RCC 7860 (cell line): ENCODE measurements around the gene CMTM1.
"Not testable (repeated sequence)": the region's sequence is repeated elsewhere in the genome, so short reads cannot be mapped to it uniquely, and the experiment has no call there.

Experiments used
- DNase-seq: peaks from one replicate; pipeline ENCODE4 v3.0.0-alpha.2; 2015; ENCODE audit warnings: low spot score
- FAIRE-seq: peaks from 2 replicates; lab custom pipeline; 2012; peaks lifted over from hg19 to GRCh38; lab: Jason Lieb, UNC

Gene CMTM1

GRCh38 chr16:66588981-66589713 lies 22.9 kb downstream of the CMTM1 start:
- no peak for DNase-seq
- FAIRE-seq, result no peak

DNA sequence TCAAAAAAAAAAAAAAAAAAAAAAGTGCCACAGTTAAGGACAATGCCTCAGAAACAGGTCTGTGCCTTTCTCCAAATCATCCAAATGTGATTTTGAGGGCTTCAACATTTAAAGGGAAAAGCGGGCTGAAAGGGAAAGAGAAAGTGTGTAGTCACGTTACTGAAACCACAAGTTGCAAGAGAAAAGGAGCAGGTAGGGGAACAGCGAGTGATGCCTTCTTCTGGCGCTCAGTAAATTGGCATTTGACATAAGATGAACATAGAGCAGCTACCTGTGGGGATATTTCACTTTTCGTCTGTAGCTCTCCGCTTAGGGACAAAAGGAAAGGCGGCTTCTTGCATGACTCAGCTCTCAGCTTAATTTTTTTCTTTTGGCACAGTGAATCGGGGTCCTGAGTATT lies 24.1 kb downstream of the CMTM1 start:
- FAIRE-seq (no peak), DNase-seq (no peak)

DNA sequence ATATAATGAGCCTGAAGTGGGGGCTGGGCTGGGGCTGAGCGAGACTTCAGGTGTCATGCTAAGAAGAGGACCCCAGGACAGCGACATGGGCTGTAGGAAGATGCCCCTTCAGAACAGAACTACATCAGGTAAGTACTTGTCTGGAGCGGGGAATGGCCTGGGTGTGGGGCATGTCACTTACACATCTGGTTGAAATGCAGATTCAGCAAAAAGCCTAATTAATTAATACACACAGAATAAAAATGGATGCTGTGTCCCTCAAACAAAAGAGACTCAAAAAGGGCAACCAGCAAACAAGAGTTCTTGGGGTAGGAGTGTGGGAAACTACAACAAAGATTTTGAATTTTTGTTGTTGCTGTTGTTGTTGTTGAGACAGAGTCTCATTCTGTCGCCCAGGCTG lies 24.8 kb downstream of the CMTM1 start:
- DNase-seq, result no peak
- FAIRE-seq, result no peak

DNA sequence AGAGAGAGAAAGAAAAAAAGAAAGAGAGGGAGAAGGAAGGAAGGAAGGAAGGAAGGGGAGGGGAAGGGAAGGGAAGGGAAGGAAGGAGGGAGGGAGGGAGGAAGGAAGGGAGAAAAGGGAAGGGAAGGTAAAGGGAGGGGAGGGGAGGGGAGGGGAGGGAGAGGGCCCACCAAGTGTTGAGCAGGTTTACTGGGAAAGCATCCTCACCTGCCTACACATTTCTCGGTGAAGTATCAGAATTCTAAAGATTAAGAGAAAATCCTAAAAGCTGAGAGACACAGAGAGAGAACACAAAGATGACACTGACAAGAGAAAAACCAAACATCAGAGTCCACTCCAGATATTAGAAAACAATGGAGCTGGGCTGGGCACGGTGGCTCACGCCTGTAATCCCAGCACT lies 26.0 kb downstream of the CMTM1 start:
- no peak for FAIRE-seq
- no peak for DNase-seq

GRCh38 chr16:66592814-66593213 lies 26.6 kb downstream of the CMTM1 start:
- FAIRE-seq, result no peak
- DNase-seq, result no peak

GRCh38 chr16:66594739-66595138 lies 28.5 kb downstream of the CMTM1 start:
- no peak for DNase-seq
- FAIRE-seq, result no peak

DNA sequence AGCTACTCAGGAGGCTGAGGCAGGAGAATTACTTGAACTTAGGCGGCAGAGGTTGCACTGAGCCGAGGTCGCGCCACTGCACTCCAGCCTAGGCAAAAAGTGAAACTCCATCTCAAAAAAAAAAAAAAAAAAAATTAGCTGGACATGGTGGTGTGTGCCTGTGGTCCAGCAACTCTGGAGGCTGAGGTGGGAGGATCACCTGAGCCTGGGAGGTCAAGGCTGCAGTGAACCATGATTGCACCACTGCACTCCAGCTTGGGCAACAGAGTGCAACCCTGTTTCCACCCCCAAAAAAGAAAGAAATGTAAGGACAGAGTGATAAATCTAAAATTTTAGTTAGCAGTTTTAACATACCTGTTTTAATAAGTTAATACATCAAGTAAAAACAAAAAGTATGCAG lies 30.3 kb downstream of the CMTM1 start:
- not testable (repeated sequence) for DNase-seq, FAIRE-seq

- DNase-seq (no peak), FAIRE-seq (no peak)
Observed at GRCh38 chr16:66596986-66597848, 31.0 kb downstream of the CMTM1 start.

DNA sequence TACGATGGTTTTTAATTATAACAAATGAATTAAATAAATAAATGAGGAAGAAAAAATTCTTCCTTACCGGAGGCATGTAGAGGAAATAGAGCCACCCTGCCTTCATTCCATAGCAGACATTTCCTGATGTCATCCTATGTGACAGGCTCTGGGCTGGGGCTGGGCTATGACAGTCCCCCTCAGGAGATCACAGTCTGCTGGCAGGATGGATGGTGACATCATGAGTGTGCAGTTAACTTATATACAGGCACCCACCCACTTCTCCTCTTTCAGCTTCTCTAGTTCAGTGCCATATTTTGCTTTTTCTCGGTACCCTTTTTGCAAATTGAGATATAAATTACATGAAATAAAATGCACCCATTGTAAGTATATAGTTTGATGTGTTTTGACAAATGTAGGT lies 31.9 kb downstream of the CMTM1 start:
- FAIRE-seq, result no peak
- DNase-seq, result no peak

- FAIRE-seq (no peak), DNase-seq (no peak)
Observed at GRCh38 chr16:66599726-66600125, 33.5 kb downstream of the CMTM1 start.

DNA sequence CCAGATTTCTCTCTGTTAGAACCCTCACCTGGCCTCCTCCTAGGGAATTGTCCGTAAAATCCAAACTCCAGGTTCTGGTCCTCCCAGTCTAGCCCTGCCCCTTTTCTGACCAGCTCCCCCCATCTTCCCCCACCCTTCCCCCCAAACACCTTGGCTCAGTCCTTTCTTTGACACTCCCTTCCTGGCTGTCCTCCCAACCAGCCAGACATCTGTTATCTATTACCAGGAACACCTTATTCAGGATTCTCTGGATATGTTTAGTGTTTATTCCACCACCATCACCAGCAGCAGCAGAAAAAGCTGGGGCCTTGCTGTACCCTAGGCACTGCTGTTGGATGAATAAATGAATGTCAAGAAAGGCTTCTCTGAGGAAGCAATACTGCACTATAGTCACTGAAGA lies 34.2 kb downstream of the CMTM1 start:
- no peak for FAIRE-seq

DNA sequence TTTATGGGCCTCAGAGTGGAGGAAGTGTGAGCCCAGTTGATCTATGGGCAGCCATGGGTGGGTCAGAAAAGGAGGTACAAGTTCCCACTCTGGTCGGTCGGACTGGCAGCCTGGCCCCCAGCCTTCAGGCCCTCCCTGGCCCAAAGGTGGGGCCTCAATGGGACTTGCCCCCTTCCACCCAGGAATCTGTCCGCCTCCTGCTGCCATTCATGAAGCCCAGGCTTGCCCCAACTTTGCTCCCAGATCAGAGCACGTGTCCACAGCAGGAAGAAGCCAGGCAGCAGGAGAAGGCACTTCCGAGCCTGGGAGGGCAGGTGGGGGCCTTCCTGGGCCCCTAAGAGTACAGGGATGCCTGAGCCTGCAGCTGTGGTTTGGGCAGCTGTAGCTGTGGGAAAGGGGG lies 35.2 kb downstream of the CMTM1 start:
- DNase-seq, result no peak
- FAIRE-seq, result no peak

More for the DNA sequence above, 34.2 kb downstream of the CMTM1 start:
- no peak for DNase-seq

GRCh38 chr16:66603537-66604375 lies 37.5 kb downstream of the CMTM1 start:
- DNase-seq, result no peak
- no peak for FAIRE-seq

- no peak for DNase-seq
- FAIRE-seq, result no peak
Observed at GRCh38 chr16:66604376-66605176, 38.3 kb downstream of the CMTM1 start, which contains the start of gene CMTM3. CMTM3 (plus strand) TSS chr16:66604704; CDS start chr16:66604806, 102 bp downstream.

- no peak for FAIRE-seq
- DNase-seq, result no peak
Observed at GRCh38 chr16:66605177-66605978, 39.1 kb downstream of the CMTM1 start.

GRCh38 chr16:66605979-66606751 lies 39.9 kb downstream of the CMTM1 start:
- FAIRE-seq (no peak), DNase-seq (no peak)

GRCh38 chr16:66608241-66609138 lies 42.3 kb downstream of the CMTM1 start:
- FAIRE-seq, result peak; percentile 66
- DNase-seq, result peak; percentile 85

GRCh38 chr16:66609139-66609510 lies 42.9 kb downstream of the CMTM1 start:
- FAIRE-seq, result no peak
- DNase-seq, result no peak
